GM19438 (cell line): ENCODE data around the gene GPHA2.

Experiments used
- ATAC-seq: cut with Tn5 transposase; IDR thresholded peaks from one replicate; pipeline ENCODE4 v1.9.1; 2021; ENCODE audit warnings: low read depth; ENCODE audit not compliant: unreplicated experiment

GPHA2 gene

GRCh38 chr11:64911689-64912088, 24.0 kb downstream of the GPHA2 start:
- ATAC-seq = no peak

DNA sequence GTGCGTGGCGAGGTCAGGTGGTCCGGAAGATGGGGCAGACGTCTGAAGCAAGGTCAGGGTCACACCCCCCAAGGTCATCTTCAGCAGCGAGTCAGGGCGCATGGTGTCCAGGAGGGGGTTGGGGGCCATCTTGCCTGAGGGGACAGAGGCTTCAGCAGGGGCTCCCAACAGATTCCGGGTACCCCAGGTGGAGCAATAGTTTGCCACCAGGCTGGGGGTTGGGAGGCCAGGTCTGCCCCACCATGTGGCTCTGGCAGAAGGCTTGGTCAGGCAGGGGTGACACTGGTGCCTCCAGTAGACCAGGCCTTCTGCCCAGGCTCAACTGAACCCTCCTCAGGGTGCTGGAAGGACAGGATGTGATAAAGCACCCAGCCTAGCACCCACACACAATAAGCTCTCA, 24.6 kb downstream of the GPHA2 start:
- ATAC-seq = no peak

- ATAC-seq = no peak
Observed at GRCh38 chr11:64910451-64911093, 25.1 kb downstream of the GPHA2 start.

DNA sequence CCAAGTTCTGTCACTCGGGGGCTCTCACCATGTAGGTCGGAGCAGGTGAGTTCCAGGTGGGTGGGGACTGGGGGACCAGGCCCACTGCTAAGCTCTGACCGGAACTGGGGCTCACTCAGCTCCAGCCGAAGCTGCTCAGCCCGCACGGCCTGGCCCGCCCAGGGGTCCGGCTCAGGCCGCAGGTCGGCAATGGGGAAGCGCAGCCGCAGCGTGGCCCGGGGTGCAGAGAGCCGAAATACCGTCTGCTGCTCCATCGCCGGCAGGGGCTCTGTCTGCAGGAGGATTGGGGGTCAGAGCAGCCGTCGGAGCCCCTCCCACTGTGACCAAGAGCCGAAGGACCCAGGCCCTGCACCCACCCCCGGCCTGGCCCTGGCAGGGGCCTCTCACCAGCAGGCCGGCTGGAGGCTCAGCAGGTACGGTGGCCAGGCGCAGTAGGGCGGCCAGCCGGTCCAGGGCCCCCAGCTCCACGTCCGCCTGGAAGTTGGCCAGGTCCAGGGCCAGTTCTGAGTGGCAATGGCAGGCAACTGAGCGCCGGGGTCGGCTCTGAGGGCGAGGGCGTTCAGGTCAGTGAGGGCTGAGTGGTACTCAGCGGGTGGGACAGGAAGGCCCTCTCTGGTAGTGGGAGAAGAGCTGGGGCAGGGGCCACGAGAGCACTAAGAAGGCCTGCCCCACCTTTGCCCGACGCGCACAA, 25.9 kb downstream of the GPHA2 start:
- ATAC-seq = no peak

- no peak for ATAC-seq
Observed at GRCh38 chr11:64908766-64909165, 26.9 kb downstream of the GPHA2 start.

DNA sequence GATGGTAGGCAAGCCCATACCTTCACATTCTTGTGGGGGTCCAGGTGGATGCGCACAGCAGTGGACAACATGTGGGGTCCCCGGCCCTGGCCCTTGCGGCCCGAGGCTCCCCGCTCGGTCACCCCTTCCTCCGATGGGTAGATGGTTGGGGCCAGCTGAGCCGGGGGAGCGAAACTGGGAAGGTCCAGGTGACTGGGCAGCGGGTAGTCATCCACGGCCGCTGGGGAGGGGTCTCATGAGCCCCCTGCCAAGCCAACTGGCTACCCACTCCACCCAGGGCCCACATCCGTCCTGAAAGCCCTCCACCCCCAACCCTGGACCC, 29.4 kb downstream of the GPHA2 start:
- ATAC-seq = no peak

DNA sequence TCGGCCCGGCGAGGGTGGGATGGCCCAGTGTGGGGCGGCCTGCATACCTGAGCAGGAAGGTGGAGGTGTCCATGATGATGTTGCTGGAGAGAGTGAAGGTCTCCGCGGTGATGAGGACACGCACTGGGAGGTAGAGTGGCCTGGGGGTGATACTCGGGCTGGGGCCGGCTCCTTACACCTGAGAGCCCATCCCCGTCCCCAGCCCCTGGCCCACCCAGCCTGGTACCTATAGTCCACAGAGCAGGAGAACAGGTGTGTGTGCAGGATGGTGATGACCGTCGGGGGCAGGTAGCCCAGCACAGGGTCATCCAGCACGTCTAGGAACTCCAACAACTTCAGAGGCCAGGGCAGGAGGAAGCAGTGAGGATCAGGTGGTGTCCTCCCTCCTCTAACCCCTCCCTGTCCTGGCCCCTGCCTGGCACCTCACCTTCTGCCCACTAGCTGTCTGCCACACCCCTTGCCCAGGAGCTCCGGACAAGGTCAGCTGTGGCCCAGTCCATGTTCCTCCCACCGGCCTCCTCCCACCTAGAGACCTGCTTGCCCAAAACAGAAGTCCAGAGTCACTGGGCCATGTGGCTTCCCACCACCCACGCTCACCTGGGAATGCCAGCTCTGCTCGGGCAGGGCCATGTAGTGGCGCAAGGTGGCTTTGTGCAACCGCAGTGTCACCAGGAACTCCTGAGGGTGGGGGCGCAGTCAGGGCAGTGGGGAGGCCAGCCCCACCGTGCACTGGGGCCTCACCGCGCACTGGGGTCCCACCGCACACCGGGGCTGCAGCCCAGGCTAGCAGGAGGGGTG, 30.0 kb downstream of the GPHA2 start:
- no peak for ATAC-seq

GRCh38 chr11:64903291-64903833, 32.3 kb downstream of the GPHA2 start:
- no peak for ATAC-seq

DNA sequence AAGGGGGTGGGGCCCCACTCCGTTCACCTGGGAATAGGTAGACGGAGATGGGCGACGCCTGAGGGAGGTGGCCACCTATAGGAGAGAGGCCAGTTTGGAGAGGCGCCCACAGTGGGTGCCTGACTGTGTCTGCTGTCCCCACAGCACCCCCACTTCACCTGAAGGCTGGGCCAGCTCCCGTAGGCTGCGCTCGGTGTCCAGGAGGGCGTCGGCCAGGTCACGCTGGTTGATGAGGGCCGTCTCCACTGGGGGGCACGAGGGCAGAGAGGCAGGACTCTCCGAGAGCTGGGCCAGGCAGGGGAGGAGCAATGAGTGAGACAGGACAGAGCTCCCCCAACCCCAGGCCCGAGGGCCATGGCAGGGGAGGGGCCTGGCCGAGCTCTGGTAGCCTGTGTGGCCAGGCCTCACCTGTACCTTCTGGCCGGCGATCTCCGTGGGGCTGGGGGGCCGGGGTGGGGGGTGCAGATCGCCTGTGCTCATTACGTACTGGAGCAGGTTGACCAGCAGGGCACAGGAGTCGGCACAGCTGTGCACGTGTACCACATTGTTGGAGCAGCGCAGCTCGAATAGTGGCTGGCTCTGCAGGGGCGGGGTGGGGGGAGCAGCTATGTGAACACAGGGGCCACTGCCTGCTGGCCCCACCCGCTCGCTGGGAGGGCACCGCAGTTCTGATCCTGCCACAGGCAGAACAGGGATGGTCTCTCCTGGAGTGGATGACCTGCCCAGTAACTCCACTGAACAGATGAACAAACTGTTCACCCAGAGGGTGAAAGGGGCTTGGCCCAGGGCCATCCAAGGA, 33.4 kb downstream of the GPHA2 start:
- no peak for ATAC-seq

GRCh38 chr11:64900774-64901173, 34.9 kb downstream of the GPHA2 start:
- ATAC-seq = no peak

GRCh38 chr11:64900263-64900678, 35.4 kb downstream of the GPHA2 start:
- no peak for ATAC-seq

DNA sequence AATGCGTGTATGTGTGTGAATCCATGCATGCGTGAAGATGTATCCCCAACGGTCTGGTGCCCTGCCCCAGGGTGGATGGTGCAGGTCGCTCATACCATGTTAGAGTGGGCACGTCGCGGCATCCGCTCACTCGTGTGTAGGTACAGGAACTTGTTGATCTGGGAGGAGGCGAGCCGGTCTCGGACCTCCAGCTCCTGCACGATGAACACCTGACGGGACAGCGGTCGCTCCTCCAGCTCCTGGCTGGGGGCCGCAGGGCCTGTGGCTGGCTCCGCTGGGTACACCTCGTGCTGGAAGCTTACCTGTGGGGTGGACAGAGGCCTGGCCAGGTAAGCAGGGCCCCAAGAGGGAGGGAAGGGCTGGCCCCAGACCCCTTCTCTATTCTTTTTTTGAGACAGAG, 37.2 kb downstream of the GPHA2 start:
- no peak for ATAC-seq

DNA sequence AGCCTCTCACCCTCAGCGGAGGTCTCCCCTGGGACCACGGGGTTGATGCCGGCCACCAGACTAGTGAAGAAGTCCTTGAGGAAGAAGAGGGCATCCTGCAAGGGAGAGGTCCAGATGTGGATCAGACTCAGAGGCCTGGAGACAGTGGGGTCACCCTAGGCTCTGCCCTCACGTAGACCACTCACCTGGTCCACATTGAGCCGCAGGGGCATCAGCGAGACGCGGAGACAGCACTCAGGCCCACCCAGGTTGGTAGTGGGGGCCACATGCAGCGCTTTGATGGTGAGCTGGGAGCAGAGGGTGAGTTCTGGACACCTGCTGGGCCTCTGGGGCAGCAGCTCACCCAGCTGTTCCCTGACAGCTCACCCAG, 37.6 kb downstream of the GPHA2 start:
- no peak for ATAC-seq

GRCh38 chr11:64897381-64898075, 38.2 kb downstream of the GPHA2 start:
- ATAC-seq = no peak

GRCh38 chr11:64896448-64897022, 39.2 kb downstream of the GPHA2 start:
- ATAC-seq = no peak

GRCh38 chr11:64894812-64895452, 40.8 kb downstream of the GPHA2 start:
- ATAC-seq = no peak

DNA sequence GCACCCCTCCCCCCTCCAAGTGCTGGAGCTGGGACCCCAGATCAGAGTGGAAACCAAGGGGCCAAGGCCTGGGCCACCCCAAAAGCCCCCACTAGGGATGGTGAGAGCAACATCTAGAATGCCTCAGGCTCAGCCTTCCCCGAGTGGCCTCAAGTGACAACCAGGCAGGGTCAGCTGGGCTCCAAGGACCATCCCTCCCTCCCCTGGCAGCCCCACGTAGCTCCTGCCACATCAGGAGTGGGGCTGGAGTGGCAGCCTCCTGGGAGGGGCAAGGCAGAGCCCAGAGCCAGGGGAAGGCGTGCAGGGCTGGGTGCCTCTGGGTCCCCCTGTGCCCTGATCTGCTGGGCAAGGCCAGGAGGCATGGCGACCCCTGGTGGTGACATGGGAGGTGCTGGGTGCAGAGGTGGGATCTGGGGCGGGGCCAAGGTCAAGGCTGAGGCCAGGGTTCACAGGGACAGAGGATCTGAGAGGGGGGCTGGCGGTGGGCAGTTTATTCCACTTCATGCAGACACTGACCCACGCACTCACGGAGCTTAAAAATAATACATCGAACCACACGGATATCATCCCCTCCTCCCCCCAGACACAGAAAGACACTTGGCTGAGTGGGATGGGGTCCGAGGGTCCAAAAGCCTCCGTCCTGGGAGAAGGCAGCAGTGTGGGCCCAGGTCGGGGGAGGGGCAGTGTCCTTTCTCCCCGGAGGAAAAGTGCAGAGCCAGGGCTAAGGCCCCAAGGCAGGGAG, 41.5 kb downstream of the GPHA2 start:
- no peak for ATAC-seq

DNA sequence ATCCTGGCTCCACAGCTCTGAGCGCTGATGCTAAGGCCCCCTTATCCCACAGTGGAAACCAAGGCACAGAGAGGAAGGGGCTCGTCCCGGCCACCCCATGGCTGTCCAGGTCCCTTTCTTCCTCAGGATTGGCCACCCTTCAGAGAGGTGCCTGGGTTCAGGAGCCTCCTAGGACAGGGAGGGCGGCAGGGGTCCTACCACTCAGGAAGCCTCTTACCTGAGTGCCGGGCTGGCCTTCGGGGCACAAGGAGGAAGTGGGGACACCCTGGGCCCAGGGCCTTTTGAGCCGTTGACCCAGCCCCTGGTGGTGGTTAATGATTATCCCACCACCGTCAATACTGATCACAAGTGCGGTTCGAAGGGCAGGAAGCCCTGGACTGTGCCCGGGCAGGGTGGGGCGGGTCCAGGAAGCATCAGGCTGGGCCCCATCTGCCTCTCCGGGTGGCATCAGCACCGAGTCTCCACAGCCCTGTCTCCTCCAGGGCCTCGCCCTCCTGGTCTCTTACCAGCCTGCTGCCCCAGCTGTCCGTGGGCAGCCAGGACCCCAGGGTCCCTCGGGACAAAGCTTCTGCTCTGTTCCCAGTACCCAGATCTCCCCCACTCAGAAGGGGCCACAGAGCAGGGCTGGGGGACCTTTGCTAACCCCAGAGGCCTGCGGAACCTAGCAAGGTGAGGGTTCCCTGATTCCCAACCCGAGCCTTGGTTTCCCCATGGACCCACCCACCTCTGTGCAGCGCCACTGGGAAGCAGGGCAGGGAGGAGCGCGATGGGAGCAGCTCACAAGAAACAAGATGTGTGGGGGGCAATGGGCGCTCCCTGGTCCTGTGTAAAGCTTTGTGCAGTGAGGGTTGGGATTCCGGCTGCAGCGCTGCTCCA, 42.3 kb downstream of the GPHA2 start:
- ATAC-seq = no peak
